ENCODE measurements around the gene SERPINA6. TPM values are rescaled to one million over a fixed set of nuclear protein-coding genes. Genes with fewer than 3 reads are reported as not detected.

Gene SERPINA6
- total and polyA plus RNA-seq, 2 donors (not counting 1 experiment from before 2014, with no cell fraction given): not detected

DNA sequence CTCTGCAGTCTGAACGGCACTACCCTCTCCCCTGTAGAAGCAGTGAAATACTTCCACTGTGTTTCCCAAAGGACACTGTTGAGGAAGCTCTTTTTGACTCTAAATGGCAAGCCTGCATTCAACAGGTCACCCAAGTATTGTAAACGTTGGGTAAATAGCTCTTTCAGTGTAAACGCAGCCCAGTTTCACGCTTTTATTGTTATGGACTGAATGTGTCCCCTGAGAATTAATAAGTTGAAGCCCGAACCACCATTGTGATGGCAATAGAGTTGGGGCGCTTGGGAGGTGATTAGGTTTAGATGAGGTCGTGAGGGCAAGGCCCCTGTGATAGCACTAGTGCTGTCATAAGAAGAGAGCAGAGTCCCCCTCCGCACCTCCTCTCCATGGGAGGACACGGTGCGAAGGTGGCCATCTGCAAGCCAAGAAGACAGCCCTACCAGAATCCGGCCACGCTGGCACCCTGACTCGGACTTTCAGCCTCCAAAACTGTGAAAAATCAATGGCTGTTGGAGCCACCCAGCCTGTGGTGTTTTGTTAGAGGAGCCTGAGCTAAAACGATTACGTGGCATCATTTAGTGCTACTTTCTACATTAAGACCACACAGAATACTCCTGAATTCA, 31.1 kb downstream of the SERPINA6 start:
- H2AFZ ChIP-seq (ENCODE audit: low read length): no peak overlapping the region
- no peaks in the 10 kb centered on the region for H3K79me2 ChIP-seq (ENCODE audit: control insufficient read depth, insufficient read depth, low read length)
- no peaks in the 10 kb centered on the region for H3K36me3 ChIP-seq (ENCODE audit: control insufficient read depth, insufficient read depth, low read length)
- H4K20me1 ChIP-seq (ENCODE audit: control insufficient read depth, extremely low read depth, insufficient read depth, low read length): no peaks in the 10 kb centered on the region
- H3K4me3 ChIP-seq (replicated peaks in 1 of 4; ENCODE audit: control extremely low read depth in 1 of 4, insufficient read depth in 1 of 4, low read depth in 3 of 4, low read length in 4 of 4): no peak overlapping the region
- H3K9me3 ChIP-seq (ENCODE audit: control insufficient read depth, insufficient read depth, low read depth, low read length): no peaks in the 10 kb centered on the region
- H3K4me1 ChIP-seq (ENCODE audit: control insufficient read depth, extremely low read depth, insufficient read depth, low read length): no peaks in the 10 kb centered on the region
- TF ChIP-seq EZH2 (IDR thresholded peaks at IDR 0.05; ENCODE audit: low read length, missing control alignments): no peak
- TF ChIP-seq, protein P1, sequence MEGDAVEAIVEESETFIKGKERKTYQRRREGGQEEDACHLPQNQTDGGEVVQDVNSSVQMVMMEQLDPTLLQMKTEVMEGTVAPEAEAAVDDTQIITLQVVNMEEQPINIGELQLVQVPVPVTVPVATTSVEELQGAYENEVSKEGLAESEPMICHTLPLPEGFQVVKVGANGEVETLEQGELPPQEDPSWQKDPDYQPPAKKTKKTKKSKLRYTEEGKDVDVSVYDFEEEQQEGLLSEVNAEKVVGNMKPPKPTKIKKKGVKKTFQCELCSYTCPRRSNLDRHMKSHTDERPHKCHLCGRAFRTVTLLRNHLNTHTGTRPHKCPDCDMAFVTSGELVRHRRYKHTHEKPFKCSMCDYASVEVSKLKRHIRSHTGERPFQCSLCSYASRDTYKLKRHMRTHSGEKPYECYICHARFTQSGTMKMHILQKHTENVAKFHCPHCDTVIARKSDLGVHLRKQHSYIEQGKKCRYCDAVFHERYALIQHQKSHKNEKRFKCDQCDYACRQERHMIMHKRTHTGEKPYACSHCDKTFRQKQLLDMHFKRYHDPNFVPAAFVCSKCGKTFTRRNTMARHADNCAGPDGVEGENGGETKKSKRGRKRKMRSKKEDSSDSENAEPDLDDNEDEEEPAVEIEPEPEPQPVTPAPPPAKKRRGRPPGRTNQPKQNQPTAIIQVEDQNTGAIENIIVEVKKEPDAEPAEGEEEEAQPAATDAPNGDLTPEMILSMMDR (conservative IDR thresholded peaks at IDR 0.05 in 1 of 2, IDR thresholded peaks at IDR 0.05 in 1 of 2; ENCODE audit: low read depth in 1 of 2, low read length in 2 of 2): no peak
- H3K27ac ChIP-seq (ENCODE audit: insufficient read depth, low read length): no peak overlapping the region
- H3K4me2 ChIP-seq (ENCODE audit: extremely low read depth, insufficient read depth, low read length): no peak overlapping the region
- H3K27me3 ChIP-seq (ENCODE audit: control insufficient read depth, insufficient read depth, low read length): no peaks in the 10 kb centered on the region
- DNase-seq (ENCODE audit: low read depth in 2 of 2): no peak
- H3K9ac ChIP-seq (ENCODE audit: insufficient read depth, low read length): no peak overlapping the region

DNA sequence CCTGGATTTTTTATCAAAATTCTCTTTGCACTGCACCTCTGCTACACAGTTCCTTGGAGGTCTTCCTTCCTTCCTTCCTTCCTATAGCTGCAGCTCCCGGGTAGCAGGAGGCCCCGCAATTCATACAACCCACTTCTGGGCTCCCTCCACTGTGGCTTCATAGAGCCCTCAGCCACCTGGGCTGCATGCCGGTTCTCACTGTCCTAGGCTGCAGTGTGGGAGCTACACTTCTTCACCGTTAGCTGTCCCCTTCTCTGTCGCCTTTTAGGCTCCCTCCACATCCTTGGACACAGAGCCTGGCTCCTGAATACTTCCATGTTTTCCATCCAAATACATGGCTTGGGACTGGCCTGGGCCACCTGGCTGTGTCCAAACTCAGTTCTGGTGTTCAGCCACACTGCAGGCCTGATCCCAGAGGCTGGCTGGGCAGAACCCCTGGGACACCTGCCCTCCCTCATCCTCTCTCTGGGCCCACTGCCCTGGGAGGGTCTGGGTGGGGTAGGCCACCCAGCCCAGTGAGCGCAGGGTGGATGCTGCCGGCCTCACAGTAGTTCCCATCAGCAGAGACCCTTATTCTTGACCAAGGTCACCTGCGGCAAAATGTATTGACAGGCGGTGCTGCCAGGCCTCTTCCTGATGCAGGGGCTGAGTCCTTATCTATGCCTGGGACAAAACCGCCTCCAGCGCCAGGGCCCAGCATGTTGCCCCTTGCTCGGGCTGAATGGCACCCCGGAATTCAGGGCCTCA, 31.8 kb downstream of the SERPINA6 start:
- no peak overlapping the region for H2AFZ ChIP-seq (ENCODE audit: low read length)
- no peak for TF ChIP-seq EZH2 (IDR thresholded peaks at IDR 0.05; ENCODE audit: low read length, missing control alignments)
- TF ChIP-seq, protein P1 (conservative IDR thresholded peaks at IDR 0.05 in 1 of 2, IDR thresholded peaks at IDR 0.05 in 1 of 2; ENCODE audit: low read depth in 1 of 2, low read length in 2 of 2): no peak
- no peaks in the 10 kb centered on the region for H3K9me3 ChIP-seq (ENCODE audit: control insufficient read depth, insufficient read depth, low read depth, low read length)
- no peaks in the 10 kb centered on the region for H3K79me2 ChIP-seq (ENCODE audit: control insufficient read depth, insufficient read depth, low read length)
- no peak for DNase-seq (ENCODE audit: low read depth in 2 of 2)
- H4K20me1 ChIP-seq (ENCODE audit: control insufficient read depth, extremely low read depth, insufficient read depth, low read length): no peaks in the 10 kb centered on the region
- no peaks in the 10 kb centered on the region for H3K27me3 ChIP-seq (ENCODE audit: control insufficient read depth, insufficient read depth, low read length)
- no peaks in the 10 kb centered on the region for H3K36me3 ChIP-seq (ENCODE audit: control insufficient read depth, insufficient read depth, low read length)
- H3K9ac ChIP-seq (ENCODE audit: insufficient read depth, low read length): no peak overlapping the region
- H3K4me3 ChIP-seq (replicated peaks in 1 of 4; ENCODE audit: control extremely low read depth in 1 of 4, insufficient read depth in 1 of 4, low read depth in 3 of 4, low read length in 4 of 4): no peak overlapping the region
- no peak overlapping the region for H3K27ac ChIP-seq (ENCODE audit: insufficient read depth, low read length)
- H3K4me2 ChIP-seq (ENCODE audit: extremely low read depth, insufficient read depth, low read length): no peak overlapping the region
- H3K4me1 ChIP-seq (ENCODE audit: control insufficient read depth, extremely low read depth, insufficient read depth, low read length): no peaks in the 10 kb centered on the region

DNA sequence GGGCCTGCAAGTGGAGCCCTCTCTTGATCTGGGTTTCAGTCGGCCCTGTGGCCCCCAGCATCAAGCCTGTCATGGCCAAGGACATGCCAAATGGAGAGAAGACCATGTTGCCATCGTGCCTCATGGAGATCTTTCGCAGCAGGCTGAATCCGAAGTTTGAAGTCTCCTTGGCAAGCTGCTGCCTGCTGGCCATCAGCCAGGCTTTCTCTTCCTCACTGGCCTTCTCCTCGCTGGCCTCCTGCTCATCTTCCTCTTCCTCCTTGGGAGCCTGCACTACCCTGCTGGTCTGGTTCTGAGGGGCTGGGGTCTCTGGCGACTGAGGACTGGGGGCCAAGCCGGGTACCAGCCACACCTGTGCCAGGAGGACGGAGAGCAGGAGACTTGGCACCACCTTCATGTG, 32.9 kb downstream of the SERPINA6 start:
- Histone ChIP-seq H3K27ac (ENCODE audit: insufficient read depth, low read length) (no peak overlapping the region), H3K36me3 (ENCODE audit: control insufficient read depth, insufficient read depth, low read length) (no peaks in the 10 kb centered on the region), H3K9ac (ENCODE audit: insufficient read depth, low read length) (no peak overlapping the region), H3K4me1 (ENCODE audit: control insufficient read depth, extremely low read depth, insufficient read depth, low read length) (no peaks in the 10 kb centered on the region), H2AFZ (ENCODE audit: low read length) (no peak overlapping the region), H3K9me3 (ENCODE audit: control insufficient read depth, insufficient read depth, low read depth, low read length) (no peaks in the 10 kb centered on the region), H3K4me3 (replicated peaks in 1 of 4; ENCODE audit: control extremely low read depth in 1 of 4, insufficient read depth in 1 of 4, low read depth in 3 of 4, low read length in 4 of 4) (no peak overlapping the region), H4K20me1 (ENCODE audit: control insufficient read depth, extremely low read depth, insufficient read depth, low read length) (no peaks in the 10 kb centered on the region), H3K4me2 (ENCODE audit: extremely low read depth, insufficient read depth, low read length) (no peak overlapping the region), H3K27me3 (ENCODE audit: control insufficient read depth, insufficient read depth, low read length) (no peaks in the 10 kb centered on the region), H3K79me2 (ENCODE audit: control insufficient read depth, insufficient read depth, low read length) (no peaks in the 10 kb centered on the region)
- TF ChIP-seq EZH2 (IDR thresholded peaks at IDR 0.05; ENCODE audit: low read length, missing control alignments): no peak
- TF ChIP-seq, protein P1 (conservative IDR thresholded peaks at IDR 0.05 in 1 of 2, IDR thresholded peaks at IDR 0.05 in 1 of 2; ENCODE audit: low read depth in 1 of 2, low read length in 2 of 2): no peak
- no peak for DNase-seq (ENCODE audit: low read depth in 2 of 2)
